SKM-1 treated with dmso at 0.1 percent for 144 hours (cell line): ENCODE results near the gene FAM9A.

Experiments
- DNase-seq: peaks from one replicate; lab custom pipeline; 2025; ENCODE audit not compliant: unreplicated experiment; lab: John Stamatoyannopoulos, UW

The FAM9A gene

GRCh38 chrX:8801041-8801599 is at the start of gene FAM9A:
TSS of gene FAM9A (minus strand) at chrX:8801383. CDS start at chrX:8800171, 1,212 bp downstream.
- DNase-seq, result no peak

- no peak for DNase-seq
These were observed 49.3 kb upstream of the FAM9A start for GRCh38 chrX:8850478-8850877.

GRCh38 chrX:8849945-8850344 is 48.8 kb upstream of the FAM9A start:
- DNase-seq, result no peak

- no peak for DNase-seq
These were observed 48.3 kb upstream of the FAM9A start for GRCh38 chrX:8849458-8849857.

- DNase-seq, result no peak
These were observed 47.7 kb upstream of the FAM9A start for GRCh38 chrX:8848911-8849310.

- DNase-seq, result no peak
These were observed 47.3 kb upstream of the FAM9A start for GRCh38 chrX:8848441-8848840.

- DNase-seq, result no peak
These were observed 46.2 kb upstream of the FAM9A start for GRCh38 chrX:8847360-8847759.

- no peak for DNase-seq
These were observed 45.1 kb upstream of the FAM9A start for GRCh38 chrX:8846266-8846665.

GRCh38 chrX:8845469-8845868 is 44.3 kb upstream of the FAM9A start:
- DNase-seq, result no peak

- DNase-seq, result no peak
These were observed 43.9 kb upstream of the FAM9A start for GRCh38 chrX:8845060-8845459.

- no peak for DNase-seq
These were observed 43.0 kb upstream of the FAM9A start for GRCh38 chrX:8844157-8844556.

- DNase-seq, result no peak
These were observed 40.7 kb upstream of the FAM9A start for GRCh38 chrX:8841911-8842310.

GRCh38 chrX:8834392-8834791 is 33.2 kb upstream of the FAM9A start:
- no peak for DNase-seq

GRCh38 chrX:8832582-8833378 is 31.6 kb upstream of the FAM9A start:
- no peak for DNase-seq

GRCh38 chrX:8823698-8824097 is 22.5 kb upstream of the FAM9A start:
- no peak for DNase-seq

- no peak for DNase-seq
These were observed 20.8 kb upstream of the FAM9A start for GRCh38 chrX:8822002-8822401.

- no peak for DNase-seq
These were observed 19.8 kb upstream of the FAM9A start for GRCh38 chrX:8820910-8821527.

GRCh38 chrX:8815460-8816065 is 14.4 kb upstream of the FAM9A start:
- DNase-seq, result peak; percentile 8

- DNase-seq, result no peak
These were observed 11.9 kb upstream of the FAM9A start for GRCh38 chrX:8813036-8813435.

- DNase-seq, result no peak
These were observed 10.4 kb upstream of the FAM9A start for GRCh38 chrX:8811611-8812010.

GRCh38 chrX:8808661-8809060 is 7.5 kb upstream of the FAM9A start:
- no peak for DNase-seq

- no peak for DNase-seq
These were observed 4.8 kb upstream of the FAM9A start for GRCh38 chrX:8805974-8806373.
